GM12878 (cell line): Measurements from ENCODE around the gene GSTO1. TPM values are rescaled to one million over a fixed set of nuclear protein-coding genes. Genes with fewer than 3 reads are reported as not detected.

Experiments used
- ATAC-seq: fragments of 200-7000 bp; cut with Tn5 transposase; 3 replicates; pipeline ENCODE4 v1.9.1; 2020; ENCODE audit warnings: mild to moderate bottlenecking, moderate library complexity
- BruUV-seq: library from RNA; stranded (reverse); fragments of 400-500 nt; replicated peaks from 2 replicates; lab custom pipeline; 2021; lab: Mats Ljungman, UMichigan
- CTCF ChIA-PET: fragments of 300-600 bp; sonication (Branson Sonifier 250); formaldehyde crosslinking; extraction: SDS; loops from one replicate; lab custom pipeline; 2021; ENCODE audit warnings: inconsistent platforms; lab: Yijun Ruan, JAX
- POLR2A ChIA-PET: fragments of 350-600 bp; formaldehyde crosslinking; extraction: SDS; loops from one replicate; lab custom pipeline; 2021; ENCODE audit warnings: inconsistent platforms; lab: Charles Lee
- RAD21 ChIA-PET: fragments of 300-600 bp; sonication (Branson Sonifier 250); formaldehyde crosslinking; loops from one replicate; lab custom pipeline; 2023; ENCODE audit warnings: antibody characterized with exemption; ENCODE audit not compliant: unreplicated experiment; lab: Charles Lee
- SMC1A ChIA-PET: fragments of 300-600 bp; sonication (Branson Sonifier 250); formaldehyde crosslinking; loops from one replicate; lab custom pipeline; 2023; ENCODE audit not compliant: unreplicated experiment, uncharacterized antibody; lab: Charles Lee
- DNase-seq: peaks from one replicate; pipeline ENCODE4 v3.0.0-alpha.2; 2011; ENCODE audit warnings: low read depth, low spot score
- FAIRE-seq: peaks from 3 replicates; lab custom pipeline; 2011; peaks lifted over from hg19 to GRCh38; lab: Jason Lieb, UNC
- H2AFZ ChIP-seq: 2 replicates; pipeline ENCODE4 v1.6.0; 2011; ENCODE audit warnings: low read depth, low read length, control low read depth; ENCODE audit not compliant: control insufficient read depth
- H3K27ac ChIP-seq: 2 replicates; pipeline ENCODE4 v1.5.1; 2011; ENCODE audit warnings: control low read depth; ENCODE audit not compliant: control insufficient read depth, insufficient read depth
- H3K27me3 ChIP-seq, 2 experiments: replicated peaks in 1 of 2; 2 replicates each; pipeline versions ENCODE4 v1.6.0 to v1.6.1; 2011; ENCODE audit warnings: low read length in 1 of 2; ENCODE audit not compliant: control insufficient read depth in 2 of 2, insufficient read depth in 2 of 2
- H3K36me3 ChIP-seq, 2 experiments: 2 replicates each; pipeline ENCODE4 v1.5.1; 2011; ENCODE audit warnings: low read length in 1 of 2; ENCODE audit not compliant: control insufficient read depth in 2 of 2, insufficient read depth in 2 of 2
- H3K4me1 ChIP-seq: 2 replicates; pipeline ENCODE4 v1.6.1; 2011; ENCODE audit warnings: mild to moderate bottlenecking, low read length, moderate library complexity, mixed read lengths; ENCODE audit not compliant: control insufficient read depth, insufficient read depth
- H3K4me2 ChIP-seq: 2 replicates; pipeline ENCODE4 v1.6.0; 2011; ENCODE audit warnings: control low read depth; ENCODE audit not compliant: control insufficient read depth, insufficient read depth
- H3K4me3 ChIP-seq: fragments of 200-600 bp; sonication (generic); 2 replicates; pipeline ENCODE4 v1.5.1; 2016
- H3K79me2 ChIP-seq: 2 replicates; pipeline ENCODE4 v1.6.0; 2011; ENCODE audit warnings: low read length; ENCODE audit not compliant: control insufficient read depth, insufficient read depth
- H3K9ac ChIP-seq: 2 replicates; pipeline ENCODE4 v1.8.0; 2011; ENCODE audit warnings: low read length, control low read depth, mixed read lengths; ENCODE audit not compliant: control insufficient read depth, insufficient read depth
- H3K9me3 ChIP-seq: replicated peaks from 3 replicates; pipeline ENCODE4 v1.5.1; 2011; ENCODE audit warnings: mild to moderate bottlenecking, low read length; ENCODE audit not compliant: control insufficient read depth, insufficient read depth
- H4K20me1 ChIP-seq: 2 replicates; pipeline ENCODE4 v1.6.0; 2011; ENCODE audit not compliant: control insufficient read depth, insufficient read depth
- ASH2L ChIP-seq: fragments of 300-600, 200-600 bp; sonication (generic); IDR thresholded peaks from 2 replicates; pipeline ENCODE4 v1.6.1; 2017; ENCODE audit warnings: low read depth, mild to moderate bottlenecking, borderline replicate concordance
- ATF3 ChIP-seq: IDR thresholded peaks from 2 replicates; pipeline ENCODE4 v1.6.1; 2011; ENCODE audit warnings: low read depth, mild to moderate bottlenecking, low read length, moderate library complexity, borderline replicate concordance; ENCODE audit errors: extremely low read depth
- BHLHE40 ChIP-seq, 2 experiments: fragments of 450-650 bp in 1 of 2; IDR thresholded peaks; 2 replicates each; pipeline ENCODE4 v1.6.1; 2011 to 2017; ENCODE audit warnings: low read depth in 2 of 2, borderline replicate concordance in 1 of 2, improper control_type of control experiment in 1 of 2, low read length in 1 of 2, mild to moderate bottlenecking in 1 of 2
- FOS ChIP-seq: IDR thresholded peaks from 3 replicates; pipeline ENCODE4 v1.6.1; 2011; ENCODE audit warnings: borderline replicate concordance; ENCODE audit not compliant: insufficient read length; ENCODE audit errors: extremely low read depth
- HDAC2 ChIP-seq: fragments of 200-600 bp; sonication (generic); IDR thresholded peaks from 2 replicates; pipeline ENCODE4 v1.6.1; 2017
- IKZF2 ChIP-seq, 2 experiments: fragments of 450-650 bp; IDR thresholded peaks; 2 replicates each; pipeline ENCODE4 v1.6.1; 2017; ENCODE audit warnings: mild to moderate bottlenecking in 2 of 2, moderate library complexity in 2 of 2
- NFIC ChIP-seq: IDR thresholded peaks from 2 replicates; pipeline ENCODE4 v1.6.1; 2012; ENCODE audit warnings: low read depth, mild to moderate bottlenecking, inconsistent platforms, low read length, moderate library complexity
- RB1 ChIP-seq: fragments of 450-650 bp; formaldehyde crosslinking; IDR thresholded peaks from 2 replicates; pipeline ENCODE4 v1.6.1; 2017; ENCODE audit warnings: mild to moderate bottlenecking, borderline replicate concordance
- SMAD5 ChIP-seq: IDR thresholded peaks from 2 replicates; pipeline ENCODE4 v1.6.1; 2016; ENCODE audit warnings: antibody characterized with exemption, low read depth
- SMARCA5 ChIP-seq: fragments of 450-650 bp; IDR thresholded peaks from 2 replicates; pipeline ENCODE4 v1.6.1; 2017; ENCODE audit warnings: mild to moderate bottlenecking
- SPI1 ChIP-seq: IDR thresholded peaks from 2 replicates; pipeline ENCODE4 v1.6.1; 2011; ENCODE audit warnings: low read depth, mild to moderate bottlenecking, low read length, moderate library complexity, borderline replicate concordance; ENCODE audit not compliant: insufficient read depth
- USF1 ChIP-seq: IDR thresholded peaks from 2 replicates; pipeline ENCODE4 v1.6.1; 2011; ENCODE audit warnings: borderline replicate concordance, low read depth, mild to moderate bottlenecking, moderate library complexity, mixed read lengths, low read length; ENCODE audit not compliant: insufficient read depth; ENCODE audit errors: extremely low read length
- ZBTB40 ChIP-seq: fragments of 450-650 bp; IDR thresholded peaks from 2 replicates; pipeline ENCODE4 v1.6.1; 2016; ENCODE audit warnings: mild to moderate bottlenecking, moderate library complexity, borderline replicate concordance
- ZNF274 ChIP-seq: IDR thresholded peaks from one replicate; pipeline ENCODE4 v1.8.0; 2011; ENCODE audit not compliant: insufficient read length, insufficient read depth
- WGBS: methylation state at CpG from one replicate; pipeline ENCODE4 v1.1.6; 2016; ENCODE audit warnings: low lambda C conversion rate; ENCODE audit not compliant: insufficient replicate concordance, insufficient coverage; ENCODE audit errors: missing lambda C conversion rate; 5-methylcytosine and 5-hydroxymethylcytosine counted together
- in situ Hi-C: fragments of 300-500 bp; cut with MboI; formaldehyde crosslinking; loops from 9 replicates; pipeline ENCODE4 v1.14.3; 2018; ENCODE audit warnings: mixed read lengths
- intact Hi-C: fragments of 100-400 bp; cut with micrococcal nuclease; formaldehyde crosslinking; loops from one replicate; pipeline ENCODE4 v1.14.2; 2022; ENCODE audit not compliant: unreplicated experiment
- polyA plus RNA-seq, 11 experiments: library from polyadenylated mRNA; depleted of rRNA in 4 of 11; unstranded in 6 of 11; stranded (reverse) in 5 of 11; fragments of >200 nt; fragmentation: Nextera tagmentation in 4 of 11; fragmentation: Illumina TruSeq in 1 of 11; extraction: Ambion mirVana in 4 of 11; extraction: Trizol in 1 of 11; gene quantifications; 1 replicate in 1 of 11; 2 replicates in 10 of 11; pipeline versions ENCODE4 v1.2.1 to v1.2.3, GENCODE V29; 2011 to 2016; ENCODE audit warnings: inconsistent platforms in 2 of 11, missing spikeins in 2 of 11, low read depth in 1 of 11
- total RNA-seq, 4 experiments: library from RNA; depleted of rRNA in 3 of 4; stranded (reverse); fragments of >200 nt in 3 of 4; fragmentation: Illumina TruSeq in 1 of 4; extraction: Trizol in 1 of 4; gene quantifications; 2 replicates each; pipeline versions ENCODE4 v1.2.1 to v1.2.3, GENCODE V29; 2013 to 2021
- TF ChIP-seq, protein P1 (sequence below): fragments of 450-650 bp; IDR thresholded peaks from 2 replicates; pipeline ENCODE4 v1.6.1; 2017; ENCODE audit warnings: low read depth, mild to moderate bottlenecking, moderate library complexity

The GSTO1 gene
- total and polyA plus RNA-seq, 10 of the 15 experiments (the other 5 are each of a cell fraction or from before 2014, with no cell fraction given): 53.1 to 197 (median 112) TPM

GRCh38 chr10:104255311-104255981 is 754 bp downstream of the GSTO1 start:
- under 1% methylated on average over 12 of the region's 12 CpGs for WGBS
- FAIRE-seq: peak; percentile 65
- Histone ChIP-seq H4K20me1 (no peaks in the 10 kb centered on the region), H3K4me3 (peak overlapping the region; percentile 81), H3K79me2 (peaks cover 45% of the 10 kb centered on the region), H3K9me3 (no peaks in the 10 kb centered on the region), H3K36me3 (peaks cover 0 to 24% of the 10 kb centered on the region in 2 experiments; a peak in 2 of 4 replicates), H3K27ac (peak overlapping the region; percentile 89)
- ChIA-PET RAD21 (interaction anchor here (0.7 to 3.9 kb wide), 5 partner anchors 10 to 131 kb away, joined by 3 to 24 read pairs (median 3); partner anchors contain the start of gene ITPRIP), SMC1A (interaction anchor here (1.0 to 7.3 kb wide), 9 partner anchors 8 to 369 kb away, joined by 3 to 30 read pairs (median 5); no protein-coding TSS in a partner anchor), POLR2A (interaction anchor here (1.0 to 4.8 kb wide), 12 partner anchors 10 to 334 kb away, joined by 3 to 36 read pairs (median 4); partner anchors contain the start of genes CFAP43, GSTO2, ITPRIP and SFR1), CTCF (interaction anchor here (0.6 to 13.2 kb wide), 12 partner anchors 10 to 1322 kb away, joined by 3 to 105 read pairs (median 4); partner anchors contain the start of gene CFAP58)
- peak; percentile 68 for ATAC-seq
- no peak for DNase-seq
- BruUV-seq: no TSS peak
- TF ChIP-seq ASH2L (0 out of 2 replicates have a peak, but pooled peaks have one; percentile 14), HDAC2 (no peak), IKZF2 (IDR thresholded peaks at IDR 0.05) (peak; percentile 6 to 30; a peak in 3 of 4 replicates), SPI1 (peak; percentile 37; the same call in 1 of the 2 replicates), ZNF274 (no peak), ZBTB40 (no peak), SMAD5 (0 out of 2 replicates have a peak, but pooled peaks have one; percentile 18), ATF3 (no peak), RB1 (no peak), FOS (no peak), NFIC (no peak), BHLHE40 (IDR thresholded peaks at IDR 0.05; ENCODE audit: borderline replicate concordance in 1 of 2, low read depth in 2 of 2, low read length in 1 of 2) (no peak), SMARCA5 (no peak), USF1 (no peak)
- TF ChIP-seq, protein P1, sequence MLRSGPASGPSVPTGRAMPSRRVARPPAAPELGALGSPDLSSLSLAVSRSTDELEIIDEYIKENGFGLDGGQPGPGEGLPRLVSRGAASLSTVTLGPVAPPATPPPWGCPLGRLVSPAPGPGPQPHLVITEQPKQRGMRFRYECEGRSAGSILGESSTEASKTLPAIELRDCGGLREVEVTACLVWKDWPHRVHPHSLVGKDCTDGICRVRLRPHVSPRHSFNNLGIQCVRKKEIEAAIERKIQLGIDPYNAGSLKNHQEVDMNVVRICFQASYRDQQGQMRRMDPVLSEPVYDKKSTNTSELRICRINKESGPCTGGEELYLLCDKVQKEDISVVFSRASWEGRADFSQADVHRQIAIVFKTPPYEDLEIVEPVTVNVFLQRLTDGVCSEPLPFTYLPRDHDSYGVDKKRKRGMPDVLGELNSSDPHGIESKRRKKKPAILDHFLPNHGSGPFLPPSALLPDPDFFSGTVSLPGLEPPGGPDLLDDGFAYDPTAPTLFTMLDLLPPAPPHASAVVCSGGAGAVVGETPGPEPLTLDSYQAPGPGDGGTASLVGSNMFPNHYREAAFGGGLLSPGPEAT: 0 out of 2 replicates have a peak, but pooled peaks have one; percentile 22
- TF ChIP-seq, all 136 proteins: peak for 5
- Histone ChIP-seq H3K4me1 (peaks cover 8% of the 10 kb centered on the region), H2AFZ (peak overlapping the region; percentile 77), H3K9ac (peak overlapping the region; percentile 92), H3K27me3 (no peaks in the 10 kb centered on the region), H3K4me2 (peak overlapping the region; percentile 82)
- intact Hi-C loops (no loop called here), in situ Hi-C loops (no loop called here)
